ENCODE data around the gene RPSA.

DNA sequence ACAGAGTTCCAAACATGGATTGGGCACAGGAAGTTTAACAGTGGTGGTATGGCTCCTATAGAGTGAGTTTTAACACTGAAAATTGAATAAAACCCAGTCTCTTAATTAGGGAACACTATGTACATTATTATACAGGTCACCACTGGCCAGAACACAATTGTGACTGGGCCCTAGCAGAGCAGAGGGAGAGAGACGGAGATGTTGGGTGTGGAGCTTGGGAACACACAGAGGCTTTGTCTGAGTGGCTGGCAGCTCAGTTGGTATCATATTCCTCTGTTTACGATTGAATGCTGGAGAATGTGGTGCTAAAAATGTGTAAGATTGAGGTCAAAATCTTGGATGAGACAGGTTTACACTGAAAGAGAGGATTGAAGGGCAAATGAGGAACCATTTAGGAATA lies 54.2 kb downstream of the RPSA start:
- TF ChIP-seq CTCF (IDR thresholded peaks at IDR 0.05) = no peak
- no peak for TF ChIP-seq POLR2A (IDR thresholded peaks at IDR 0.05)
